PC-9 (cell line): Measurements from ENCODE around the gene SRPRB.

Experiments used
- EZH2 ChIP-seq: fragments of 200-600 bp; sonication (generic); IDR thresholded peaks from 2 replicates; pipeline ENCODE4 v1.8.0; 2017; ENCODE audit warnings: antibody characterized with exemption, low read depth
- TF ChIP-seq, protein P1 (sequence below): fragments of 200-600 bp; sonication (generic); conservative IDR thresholded peaks from 2 replicates; pipeline ENCODE4 v1.6.1; 2017; ENCODE audit warnings: mixed run types, antibody characterized with exemption, mild to moderate bottlenecking, moderate library complexity

DNA sequence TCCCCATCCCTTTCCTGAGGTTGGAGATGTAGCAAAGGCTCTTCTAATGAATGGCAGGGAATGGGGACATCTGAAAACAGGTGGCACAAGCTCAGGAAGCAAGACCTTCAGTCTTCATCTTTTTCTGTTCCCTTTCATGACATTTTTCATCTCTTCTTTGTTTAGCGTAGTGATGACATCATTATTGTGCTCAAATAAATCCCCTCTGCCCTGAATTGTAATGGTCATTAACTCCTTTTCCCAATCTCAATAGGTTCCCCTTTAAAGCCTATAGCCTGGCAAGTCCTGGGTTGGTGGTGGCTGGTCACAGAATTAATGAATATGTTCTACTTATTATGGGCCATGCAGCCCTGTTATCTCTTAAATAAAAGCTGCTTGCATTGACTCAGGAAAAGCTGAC is 38.0 kb upstream of the SRPRB start:
- TF ChIP-seq, protein P1, sequence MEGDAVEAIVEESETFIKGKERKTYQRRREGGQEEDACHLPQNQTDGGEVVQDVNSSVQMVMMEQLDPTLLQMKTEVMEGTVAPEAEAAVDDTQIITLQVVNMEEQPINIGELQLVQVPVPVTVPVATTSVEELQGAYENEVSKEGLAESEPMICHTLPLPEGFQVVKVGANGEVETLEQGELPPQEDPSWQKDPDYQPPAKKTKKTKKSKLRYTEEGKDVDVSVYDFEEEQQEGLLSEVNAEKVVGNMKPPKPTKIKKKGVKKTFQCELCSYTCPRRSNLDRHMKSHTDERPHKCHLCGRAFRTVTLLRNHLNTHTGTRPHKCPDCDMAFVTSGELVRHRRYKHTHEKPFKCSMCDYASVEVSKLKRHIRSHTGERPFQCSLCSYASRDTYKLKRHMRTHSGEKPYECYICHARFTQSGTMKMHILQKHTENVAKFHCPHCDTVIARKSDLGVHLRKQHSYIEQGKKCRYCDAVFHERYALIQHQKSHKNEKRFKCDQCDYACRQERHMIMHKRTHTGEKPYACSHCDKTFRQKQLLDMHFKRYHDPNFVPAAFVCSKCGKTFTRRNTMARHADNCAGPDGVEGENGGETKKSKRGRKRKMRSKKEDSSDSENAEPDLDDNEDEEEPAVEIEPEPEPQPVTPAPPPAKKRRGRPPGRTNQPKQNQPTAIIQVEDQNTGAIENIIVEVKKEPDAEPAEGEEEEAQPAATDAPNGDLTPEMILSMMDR = no peak
- TF ChIP-seq EZH2 = no peak
